HepG2 (cell line): ENCODE results near the gene FXN. TPM values are rescaled to one million over a fixed set of nuclear protein-coding genes. Genes with fewer than 3 reads are reported as not detected.
A peak's percentile ranks its signal among the peaks of the same experiment; 100 is the strongest.

ENCODE experiments used
- ATM ChIP-seq: fragments of 450-650 bp; IDR thresholded peaks from 2 replicates; pipeline ENCODE4 v1.7.1; 2017; ENCODE audit warnings: mild to moderate bottlenecking, borderline replicate concordance
- CBX1 ChIP-seq: IDR thresholded peaks from one replicate; pipeline ENCODE4 v1.6.1; 2016; ENCODE audit warnings: antibody characterized with exemption, low read depth
- HDAC1 ChIP-seq: sonication (generic); formaldehyde crosslinking; IDR thresholded peaks from 2 replicates; pipeline ENCODE4 v1.5.1; 2020; ENCODE audit warnings: mild to moderate bottlenecking, missing genetic modification reagents
- MAZ ChIP-seq, 2 experiments: sonication (generic) in 1 of 2; formaldehyde crosslinking in 1 of 2; IDR thresholded peaks; 2 replicates each; pipeline versions ENCODE4 v1.5.0 to v1.6.1; 2012 to 2020; ENCODE audit warnings: low read depth in 2 of 2, mild to moderate bottlenecking in 2 of 2, borderline replicate concordance in 1 of 2, improper control_type of control experiment in 1 of 2, low read length in 1 of 2, missing genetic modification reagents in 1 of 2, moderate library complexity in 1 of 2
- MEIS2 ChIP-seq: sonication (generic); formaldehyde crosslinking; IDR thresholded peaks from 2 replicates; pipeline ENCODE4 v1.9.0; 2021; ENCODE audit warnings: mild to moderate bottlenecking, missing genetic modification reagents
- MYPOP ChIP-seq: sonication (generic); formaldehyde crosslinking; IDR thresholded peaks from 2 replicates; pipeline ENCODE4 v1.8.1; 2023; ENCODE audit warnings: mild to moderate bottlenecking, moderate library complexity, missing genetic modification reagents
- NFATC3 ChIP-seq: sonication (generic); formaldehyde crosslinking; IDR thresholded peaks from 2 replicates; pipeline ENCODE4 v1.5.1; 2020; ENCODE audit warnings: mild to moderate bottlenecking, missing genetic modification reagents
- NR0B2 ChIP-seq: sonication (generic); formaldehyde crosslinking; IDR thresholded peaks from 2 replicates; pipeline ENCODE4 v1.4.0; 2020; ENCODE audit warnings: mild to moderate bottlenecking, missing genetic modification reagents
- SSRP1 ChIP-seq: IDR thresholded peaks from 2 replicates; pipeline ENCODE4 v1.6.1; 2016; ENCODE audit warnings: control low read depth
- TFDP2 ChIP-seq: sonication (generic); formaldehyde crosslinking; IDR thresholded peaks from 2 replicates; pipeline ENCODE4 v1.4.0; 2020; ENCODE audit warnings: missing genetic modification reagents
- U2AF1 ChIP-seq: fragments of 200-400 bp; formaldehyde crosslinking; optimal IDR thresholded peaks from 2 replicates; pipeline ENCODE3; 2017; ENCODE audit warnings: mild to moderate bottlenecking, low read depth, low read length
- ZFAT ChIP-seq: sonication (generic); formaldehyde crosslinking; conservative IDR thresholded peaks from 2 replicates; pipeline ENCODE4 v1.8.1; 2023; ENCODE audit warnings: missing genetic modification reagents, inconsistent platforms
- ZNF275 ChIP-seq: sonication (generic); formaldehyde crosslinking; IDR thresholded peaks from 2 replicates; pipeline ENCODE4 v1.8.0; 2022; ENCODE audit warnings: missing genetic modification reagents, mild to moderate bottlenecking, inconsistent platforms, borderline replicate concordance
- ZNF280D ChIP-seq: sonication (generic); formaldehyde crosslinking; IDR thresholded peaks from 2 replicates; pipeline ENCODE4 v1.5.1; 2020; ENCODE audit warnings: mild to moderate bottlenecking, missing genetic modification reagents
- ZNF335 ChIP-seq: sonication (generic); formaldehyde crosslinking; IDR thresholded peaks from 2 replicates; pipeline ENCODE4 v1.4.0; 2020; ENCODE audit warnings: missing genetic modification reagents
- ZNF530 ChIP-seq: sonication (generic); formaldehyde crosslinking; IDR thresholded peaks from 2 replicates; pipeline ENCODE4 v1.5.0; 2020; ENCODE audit warnings: low read depth, mild to moderate bottlenecking, missing genetic modification reagents
- ZNF543 ChIP-seq: sonication (generic); formaldehyde crosslinking; IDR thresholded peaks from 2 replicates; pipeline ENCODE4 v1.4.0; 2020; ENCODE audit warnings: mild to moderate bottlenecking, missing genetic modification reagents
- ZNF761 ChIP-seq: sonication (generic); formaldehyde crosslinking; conservative IDR thresholded peaks from 2 replicates; pipeline ENCODE4 v1.4.0; 2020; ENCODE audit warnings: mild to moderate bottlenecking, missing genetic modification reagents
- polyA plus RNA-seq, 8 experiments: library from polyadenylated mRNA; depleted of rRNA in 3 of 8; stranded (reverse) in 7 of 8; unstranded in 1 of 8; fragments of >200 nt; fragmentation: Illumina TruSeq in 4 of 8; extraction: Trizol in 4 of 8; gene quantifications; 2 replicates each; pipeline versions ENCODE4 v1.2.1 to v1.2.3, GENCODE V29; 2011 to 2016; ENCODE audit warnings: low read depth in 4 of 8, missing spikeins in 1 of 8, mixed read lengths in 1 of 8; ENCODE audit not compliant: insufficient read depth in 1 of 8
- total RNA-seq, 5 experiments: library from RNA; depleted of rRNA; stranded (reverse); fragments of >200 nt; fragmentation: Illumina TruSeq; extraction: Trizol; gene quantifications; 2 replicates each; pipeline ENCODE4 v1.2.3, GENCODE V29; 2016; ENCODE audit warnings: low read depth in 1 of 5

Gene FXN
- total and polyA plus RNA-seq, 2 of the 13 experiments (the other 11 are each of a cell fraction or from before 2014, with no cell fraction given): 24.1 to 26.0 TPM

GRCh38 chr9:69121155-69122081 lies 85.9 kb downstream of the FXN start (continued):
- no peak; the same call in 1 of the 2 replicates for TF ChIP-seq ZNF275
- no peak for TF ChIP-seq ZNF280D (CRISPR knock-in tag)
- no peak for TF ChIP-seq NR0B2 (CRISPR knock-in tag)
- 0 out of 2 replicates have a peak, but pooled peaks have one; percentile 22 for TF ChIP-seq MYPOP (CRISPR knock-in tag)
- peak; percentile 21; the same call in 1 of the 2 replicates for TF ChIP-seq HDAC1
- TF ChIP-seq MAZ (IDR thresholded peaks at IDR 0.05; ENCODE audit: borderline replicate concordance, low read depth, low read length): no peak
- TF ChIP-seq MAZ (CRISPR knock-in tag; IDR thresholded peaks at IDR 0.05; ENCODE audit: low read depth): peak; percentile 4; the same call in 1 of the 2 replicates
- TF ChIP-seq SSRP1 (CRISPR knock-in tag): no peak
- TF ChIP-seq ATM: no peak
- TF ChIP-seq TFDP2 (CRISPR knock-in tag): peak; percentile 83
- TF ChIP-seq CBX1: no peak
- TF ChIP-seq ZNF761 (CRISPR knock-in tag): no peak
- no peak for TF ChIP-seq NFATC3 (CRISPR knock-in tag)
- TF ChIP-seq ZFAT (CRISPR knock-in tag): no peak
- 0 out of 2 replicates have a peak, but pooled peaks have one; percentile 42 for TF ChIP-seq ZNF335
- TF ChIP-seq U2AF1: peak; percentile 14
- no peak for TF ChIP-seq ZNF543 (CRISPR knock-in tag)
- TF ChIP-seq ZNF530 (CRISPR knock-in tag): no peak
- peak; percentile 53; the same call in 1 of the 2 replicates for TF ChIP-seq MEIS2 (CRISPR knock-in tag)
